Coronary artery (tissue), 2 donors: ENCODE data around the gene PRSS21.
A peak's percentile ranks its signal among the peaks of the same experiment; 100 is the strongest.

Source experiments
- DNase-seq: peaks from one replicate; pipeline ENCODE4 v3.0.0-alpha.2; 2017; ENCODE audit warnings: low spot score
- H3K27ac ChIP-seq, 2 donors: fragments of 200-600 bp; sonication (generic); one replicate each; pipeline ENCODE4 v1.5.1; 2016 to 2019
- H3K4me3 ChIP-seq: fragments of 200-600 bp; sonication (generic); 2 replicates; pipeline ENCODE4 v1.5.1; 2016; ENCODE audit warnings: mild to moderate bottlenecking, moderate library complexity
- CTCF ChIP-seq: fragments of 200-600 bp; sonication (generic); IDR thresholded peaks from one replicate; pipeline ENCODE4 v1.5.1; 2019; ENCODE audit warnings: antibody characterized with exemption

Gene PRSS21

GRCh38 chr16:2816751-2817339 is at the start of gene PRSS21:
PRSS21 (plus strand) TSS chr16:2817237; CDS start chr16:2817269, 32 bp downstream.
- TF ChIP-seq CTCF, result no peak
- H3K27ac ChIP-seq, result no peak within 1 kb of the TSS
- no peak for DNase-seq
- H3K4me3 ChIP-seq, result no peak within 1 kb of the TSS

- H3K27ac ChIP-seq, result no peak overlapping the region
- no peak overlapping the region for H3K4me3 ChIP-seq
- DNase-seq, result no peak
- TF ChIP-seq CTCF, result no peak
Measured at GRCh38 chr16:2767891-2768290, 49.1 kb upstream of the PRSS21 start.

- no peak for TF ChIP-seq CTCF
- H3K4me3 ChIP-seq, result no peak overlapping the region
- no peak for DNase-seq
- H3K27ac ChIP-seq, result peak overlapping the region in 1 of 2 donors; percentile 2
Measured at GRCh38 chr16:2768403-2769089, 48.5 kb upstream of the PRSS21 start.

GRCh38 chr16:2769100-2769529 is 47.9 kb upstream of the PRSS21 start:
- no peak for TF ChIP-seq CTCF
- no peak overlapping the region for H3K4me3 ChIP-seq
- H3K27ac ChIP-seq, result peak overlapping the region in 1 of 2 donors; percentile 2
- no peak for DNase-seq

GRCh38 chr16:2769675-2770056 is 47.4 kb upstream of the PRSS21 start:
- H3K4me3 ChIP-seq, result no peak overlapping the region
- no peak for DNase-seq

GRCh38 chr16:2770057-2770951 is 46.7 kb upstream of the PRSS21 start:
- DNase-seq, result no peak
- Histone ChIP-seq H3K4me3 (no peak overlapping the region), H3K27ac (peak overlapping the region in 1 of 2 donors; percentile 53)
- TF ChIP-seq CTCF, result no peak

More at GRCh38 chr16:2769675-2770056, 47.4 kb upstream of the PRSS21 start:
- TF ChIP-seq CTCF, result no peak
- H3K27ac ChIP-seq, result peak overlapping the region in 1 of 2 donors; percentile 53
